H54 (cell line): ENCODE results near the gene NPIPA1.
"Not testable (repeated sequence)": the region's sequence is repeated elsewhere in the genome, so short reads cannot be mapped to it uniquely, and the experiment has no call there.

ENCODE experiments used
- DNase-seq: peaks from one replicate; pipeline ENCODE4 v3.0.0; 2011; ENCODE audit warnings: low spot score, mixed read lengths; ENCODE audit not compliant: insufficient read length
- FAIRE-seq: peaks from 3 replicates; lab custom pipeline; 2011; peaks lifted over from hg19 to GRCh38; lab: Jason Lieb, UNC

Gene NPIPA1

DNA sequence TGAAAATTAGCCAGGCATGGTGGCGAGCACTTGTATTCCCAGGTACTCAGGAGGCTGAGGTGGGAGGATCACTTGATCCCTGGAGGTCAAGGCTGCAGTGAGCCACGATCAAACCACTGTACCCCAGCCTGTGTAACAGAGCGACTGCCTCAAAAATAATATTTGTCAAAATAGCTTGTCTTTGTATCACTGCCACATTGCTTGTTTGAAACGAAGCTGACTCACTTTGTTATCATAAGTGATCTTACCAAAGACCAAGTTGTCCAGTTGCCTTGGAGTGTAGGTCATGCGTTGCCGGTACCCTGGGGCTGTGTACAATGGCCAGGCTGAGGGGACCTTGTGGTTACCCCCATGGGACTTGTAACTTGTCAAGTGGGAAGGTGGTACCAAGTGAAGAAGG is 59.5 kb downstream of the NPIPA1 start:
- FAIRE-seq = peak; percentile 84
- DNase-seq = not testable (repeated sequence)

- not testable (repeated sequence) for DNase-seq, FAIRE-seq
Measured at GRCh38 chr16:14998300-14998699, 61.1 kb downstream of the NPIPA1 start.

DNA sequence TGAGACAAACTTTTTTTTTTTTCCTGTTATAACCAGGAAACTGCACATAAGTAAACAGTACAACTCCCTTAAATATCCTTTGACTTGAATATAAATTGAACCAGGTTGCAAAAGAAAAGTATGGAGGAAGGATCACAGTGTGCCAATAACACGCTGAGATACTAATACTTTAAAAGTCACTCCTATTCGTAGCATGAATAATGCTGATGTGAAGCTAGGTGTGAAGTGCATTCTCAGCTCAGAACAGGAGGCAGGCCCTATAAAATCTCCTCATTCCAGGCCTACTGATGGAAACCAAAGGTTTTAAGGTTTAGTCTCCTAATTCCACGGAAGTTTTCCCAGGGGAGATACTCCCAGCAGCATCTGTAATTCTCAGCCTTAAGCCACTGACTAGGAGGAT is 62.6 kb downstream of the NPIPA1 start:
- not testable (repeated sequence) for FAIRE-seq, DNase-seq
